CD4-positive, alpha-beta T cell (primary cell): ENCODE results near the gene GUK1. TPM values are rescaled to one million over a fixed set of nuclear protein-coding genes. Genes with fewer than 3 reads are reported as not detected.

Experiments used
- ATAC-seq: fragments of 200-7000 bp; cut with Tn5 transposase; one replicate; pipeline ENCODE4 v1.10.0; 2022; ENCODE audit warnings: mild to moderate bottlenecking; ENCODE audit not compliant: poor library complexity
- CTCF ChIA-PET: fragments of 350-600 bp; sonication (Branson Sonifier 250); formaldehyde crosslinking; loops from one replicate; lab custom pipeline; 2021; ENCODE audit warnings: antibody characterized with exemption, inconsistent platforms; lab: Charles Lee
- POLR2A ChIA-PET: fragments of 350-600 bp; sonication (Branson Sonifier 250); formaldehyde crosslinking; loops from one replicate; lab custom pipeline; 2021; ENCODE audit warnings: antibody characterized with exemption, inconsistent platforms; lab: Charles Lee
- DNase-seq, 14 experiments: peaks; one replicate each; pipeline ENCODE4 v3.0.0-alpha.2; 2013 to 2020; ENCODE audit warnings: mixed read lengths in 2 of 14
- H3K27ac ChIP-seq, 2 donors: one replicate each; pipeline versions ENCODE4 v1.5.1 to v1.7.0; 2013; ENCODE audit warnings: low read length in 2 of 2, low read depth in 1 of 2, mild to moderate bottlenecking in 1 of 2
- H3K27me3 ChIP-seq, 2 experiments: 1 replicate in 1 of 2; 2 replicates in 1 of 2; pipeline versions ENCODE4 v1.6.1 to v1.7.0; 2013; ENCODE audit warnings: low read length in 2 of 2, control low read depth in 1 of 2, mild to moderate bottlenecking in 1 of 2, moderate library complexity in 1 of 2; ENCODE audit not compliant: insufficient read depth in 2 of 2, control insufficient read depth in 1 of 2
- H3K36me3 ChIP-seq: one replicate; pipeline ENCODE4 v1.6.1; 2013; ENCODE audit warnings: low read length, control low read depth; ENCODE audit not compliant: insufficient read depth
- H3K4me1 ChIP-seq: one replicate; pipeline ENCODE4 v1.6.1; 2013; ENCODE audit warnings: low read length, control low read depth; ENCODE audit not compliant: insufficient read depth
- H3K4me3 ChIP-seq: one replicate; pipeline ENCODE4 v1.5.1; 2013; ENCODE audit warnings: mild to moderate bottlenecking, low read length, moderate library complexity
- H3K9me3 ChIP-seq, 2 experiments: 1 replicate in 1 of 2; 2 replicates in 1 of 2; pipeline versions ENCODE4 v1.6.1 to v1.7.0; 2013; ENCODE audit warnings: low read length in 2 of 2, mild to moderate bottlenecking in 2 of 2, control low read depth in 1 of 2, moderate library complexity in 1 of 2; ENCODE audit not compliant: control insufficient read depth in 1 of 2, insufficient read depth in 1 of 2
- H3K27ac Mint-ChIP-seq: one replicate; pipeline ENCODE4 v1.8.0; 2020; ENCODE audit warnings: mixed read lengths
- H3K27me3 Mint-ChIP-seq: one replicate; pipeline ENCODE4 v1.8.0; 2021; ENCODE audit warnings: mixed read lengths
- H3K36me3 Mint-ChIP-seq: one replicate; pipeline ENCODE4 v1.8.0; 2021; ENCODE audit warnings: low read depth, mixed read lengths
- H3K4me1 Mint-ChIP-seq: one replicate; pipeline ENCODE4 v1.8.0; 2021; ENCODE audit warnings: low read depth, mixed read lengths
- H3K4me3 Mint-ChIP-seq: one replicate; pipeline ENCODE4 v1.8.0; 2020; ENCODE audit warnings: mild to moderate bottlenecking, mixed read lengths
- H3K9me3 Mint-ChIP-seq: one replicate; pipeline ENCODE4 v1.8.0; 2020; ENCODE audit warnings: mixed read lengths
- intact Hi-C, 2 experiments: fragments of 100-400 bp; cut with DNase I in 1 of 2; cut with micrococcal nuclease in 1 of 2; formaldehyde crosslinking; loops; one replicate each; pipeline versions ENCODE4 v1.15.1 to v1.9.0; 2023 to 2025; cut with DNase I, micrococcal nuclease
- total RNA-seq, 174 experiments: library from RNA in 2 of 174; stranded (reverse) in 2 of 174; gene quantifications; one replicate each; pipeline ENCODE4 v1.2.3 and lab custom pipeline; 2021 to 2026
- TF ChIP-seq, protein P1 (sequence below): fragments of 200-600 bp; IDR thresholded peaks from one replicate; pipeline ENCODE4 v1.8.0; 2022; ENCODE audit warnings: antibody characterized with exemption, mild to moderate bottlenecking

GUK1 gene
- total RNA-seq, 2 experiments from 2014 or later, result 373 to 378 TPM

DNA sequence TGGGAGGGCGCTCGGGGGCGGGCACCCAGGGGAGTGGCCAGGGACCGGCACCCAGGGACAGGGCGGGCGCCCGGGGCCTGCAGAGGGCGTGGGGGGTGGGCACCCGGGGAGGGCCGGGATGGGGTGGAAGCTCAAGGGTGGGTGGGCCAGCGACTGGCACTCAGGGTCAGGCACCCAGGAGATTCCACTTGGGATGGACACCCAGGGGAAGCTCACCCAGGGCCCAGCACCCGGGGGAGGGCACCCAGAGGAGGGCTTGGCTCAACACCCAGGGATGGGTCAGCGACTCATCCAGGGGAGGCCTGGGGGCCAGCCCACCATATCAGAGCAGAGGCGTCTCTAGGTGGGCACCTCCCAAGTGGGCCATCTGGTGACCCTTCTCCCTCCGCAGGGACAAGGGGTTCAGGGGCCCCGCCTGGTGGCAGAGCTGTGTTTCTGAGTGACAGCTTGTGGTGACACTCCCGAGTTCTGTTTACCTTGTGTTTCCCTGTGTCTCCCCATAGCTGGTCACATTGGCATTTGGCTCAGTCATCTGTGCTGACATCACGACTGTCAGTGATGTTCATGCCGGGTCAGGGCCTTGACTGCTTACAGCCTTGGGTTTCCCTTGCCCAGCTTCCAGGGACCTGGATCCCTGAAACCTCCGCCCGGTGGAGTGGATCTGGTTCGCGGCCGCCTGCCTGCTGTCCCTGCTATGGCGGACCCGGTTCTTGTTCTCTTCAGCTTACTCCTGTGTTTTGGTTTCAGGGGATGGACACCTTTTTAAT, 26.3 kb downstream of the GUK1 start:
- ATAC-seq (peak; percentile 62), DNase-seq (peak in 13 of 14 experiments; percentile 26 to 87 (median 61))
- Mint-ChIP-seq H3K27me3 (no peaks in the 10 kb centered on the region), H3K4me1 (peaks cover 49% of the 10 kb centered on the region), H3K27ac (peak overlapping the region; percentile 98), H3K36me3 (peaks cover 28% of the 10 kb centered on the region), H3K9me3 (no peaks in the 10 kb centered on the region), H3K4me3 (peak overlapping the region; percentile 95)
- no peaks in the 10 kb centered on the region for H3K27me3 ChIP-seq
- CTCF ChIA-PET, result interaction anchor here (0.6 to 4.9 kb wide), 20 partner anchors 11 to 569 kb away, joined by 3 to 47 read pairs (median 3); partner anchors contain the start of gene GUK1
- H3K27ac ChIP-seq, result peak overlapping the region; percentile 88 to 93
- no peaks in the 10 kb centered on the region for H3K9me3 ChIP-seq
- peaks cover 43% of the 10 kb centered on the region for H3K4me1 ChIP-seq
- peak overlapping the region; percentile 70 for H3K4me3 ChIP-seq
- intact Hi-C loops, result loop anchor here (1.0 to 5.0 kb wide), 7 partner anchors 35 to 429 kb away; partner anchors contain the start of genes ARF1 (in 2 of the 2), JMJD4 (in 1 of the 2), MRPL55 (in 1 of the 2) and SNAP47 (in 1 of the 2)
- peaks cover 8% of the 10 kb centered on the region for H3K36me3 ChIP-seq
- POLR2A ChIA-PET, result interaction anchor here (0.6 to 3.5 kb wide), 22 partner anchors 9 to 1176 kb away, joined by 3 to 56 read pairs (median 6); partner anchors contain the start of genes ARF1, CCSAP, GUK1 and RNF187
- TF ChIP-seq, protein P1, sequence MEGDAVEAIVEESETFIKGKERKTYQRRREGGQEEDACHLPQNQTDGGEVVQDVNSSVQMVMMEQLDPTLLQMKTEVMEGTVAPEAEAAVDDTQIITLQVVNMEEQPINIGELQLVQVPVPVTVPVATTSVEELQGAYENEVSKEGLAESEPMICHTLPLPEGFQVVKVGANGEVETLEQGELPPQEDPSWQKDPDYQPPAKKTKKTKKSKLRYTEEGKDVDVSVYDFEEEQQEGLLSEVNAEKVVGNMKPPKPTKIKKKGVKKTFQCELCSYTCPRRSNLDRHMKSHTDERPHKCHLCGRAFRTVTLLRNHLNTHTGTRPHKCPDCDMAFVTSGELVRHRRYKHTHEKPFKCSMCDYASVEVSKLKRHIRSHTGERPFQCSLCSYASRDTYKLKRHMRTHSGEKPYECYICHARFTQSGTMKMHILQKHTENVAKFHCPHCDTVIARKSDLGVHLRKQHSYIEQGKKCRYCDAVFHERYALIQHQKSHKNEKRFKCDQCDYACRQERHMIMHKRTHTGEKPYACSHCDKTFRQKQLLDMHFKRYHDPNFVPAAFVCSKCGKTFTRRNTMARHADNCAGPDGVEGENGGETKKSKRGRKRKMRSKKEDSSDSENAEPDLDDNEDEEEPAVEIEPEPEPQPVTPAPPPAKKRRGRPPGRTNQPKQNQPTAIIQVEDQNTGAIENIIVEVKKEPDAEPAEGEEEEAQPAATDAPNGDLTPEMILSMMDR, result no peak

- Mint-ChIP-seq H3K4me1 (peaks cover 41% of the 10 kb centered on the region), H3K27ac (peak overlapping the region; percentile 98), H3K9me3 (no peaks in the 10 kb centered on the region), H3K27me3 (no peaks in the 10 kb centered on the region), H3K36me3 (peaks cover 28% of the 10 kb centered on the region), H3K4me3 (peak overlapping the region; percentile 42)
- Histone ChIP-seq H3K27ac (no peak overlapping the region), H3K27me3 (no peaks in the 10 kb centered on the region), H3K4me1 (peaks cover 27% of the 10 kb centered on the region), H3K36me3 (peaks cover 9% of the 10 kb centered on the region), H3K4me3 (no peak overlapping the region), H3K9me3 (peaks cover 0 to 1% of the 10 kb centered on the region in 2 experiments)
- ChIA-PET CTCF (interaction anchor here (4.9 kb wide), 1 partner anchor 37 kb away, joined by 47 read pairs; no protein-coding TSS in a partner anchor), POLR2A (interaction anchor here (0.8 to 0.9 kb wide), 2 partner anchors 67 to 317 kb away, joined by 3 read pairs; no protein-coding TSS in a partner anchor)
- TF ChIP-seq, protein P1, result no peak
- ATAC-seq, result no peak
- no peak for DNase-seq
- intact Hi-C loops, result loop anchor here (5.0 kb wide), 4 partner anchors 86 to 431 kb away; partner anchors contain the start of genes ARF1 (in 2 of the 2), JMJD4 (in 1 of the 2), SNAP47 (in 1 of the 2) and TRIM11 (in 1 of the 2)
Observed at GRCh38 chr1:228168563-228169270, 28.6 kb downstream of the GUK1 start.

DNA sequence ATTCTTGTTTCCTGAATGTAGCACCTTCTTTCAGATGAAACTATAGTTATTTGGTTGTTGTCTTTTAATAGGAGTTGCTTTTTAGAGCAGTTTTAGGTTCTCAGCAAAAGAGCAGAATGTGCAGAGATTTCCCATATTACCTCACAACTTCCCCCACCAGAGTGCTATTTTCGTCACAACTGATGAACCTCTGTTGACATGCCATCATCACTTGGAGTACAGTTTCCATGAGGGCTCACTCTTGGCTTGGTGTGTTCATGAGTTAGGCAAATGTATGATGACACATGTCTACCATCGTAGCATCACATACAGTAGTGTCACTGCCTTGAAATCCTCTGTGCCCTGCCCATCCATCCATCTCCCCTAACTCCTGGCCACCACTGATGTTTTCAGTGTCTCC, 29.3 kb downstream of the GUK1 start:
- no peak overlapping the region for H3K27ac ChIP-seq
- peak overlapping the region; percentile 98 for H3K27ac Mint-ChIP-seq
- peaks cover 35% of the 10 kb centered on the region for H3K4me1 Mint-ChIP-seq
- TF ChIP-seq, protein P1, result no peak
- ChIA-PET CTCF (no interaction called here), POLR2A (no interaction called here)
- no peaks in the 10 kb centered on the region for H3K27me3 Mint-ChIP-seq
- intact Hi-C loops, result loop anchor here (5.0 kb wide), 4 partner anchors 87 to 432 kb away; partner anchors contain the start of genes ARF1 (in 2 of the 2), JMJD4 (in 1 of the 2), SNAP47 (in 1 of the 2) and TRIM11 (in 1 of the 2)
- H3K36me3 Mint-ChIP-seq, result peaks cover 28% of the 10 kb centered on the region
- no peak overlapping the region for H3K4me3 ChIP-seq
- no peak for ATAC-seq
- H3K36me3 ChIP-seq, result peaks cover 10% of the 10 kb centered on the region
- no peaks in the 10 kb centered on the region for H3K27me3 ChIP-seq
- H3K4me1 ChIP-seq, result peaks cover 27% of the 10 kb centered on the region
- peaks cover 0 to 5% of the 10 kb centered on the region in 2 experiments for H3K9me3 ChIP-seq
- H3K9me3 Mint-ChIP-seq, result no peaks in the 10 kb centered on the region
- DNase-seq, result no peak
- no peak overlapping the region for H3K4me3 Mint-ChIP-seq
